A549 (cell line): ENCODE measurements around the gene CBLIF.

ENCODE experiments used
- CEBPB ChIP-seq, 2 experiments: fragments of >200 bp in 1 of 2; sonication (Bioruptor Twin) in 1 of 2; formaldehyde crosslinking in 1 of 2; IDR thresholded peaks; 2 replicates each; pipeline ENCODE4 v1.6.1; 2012 to 2016
- RAD21 ChIP-seq, 2 experiments: fragments of >200 bp in 1 of 2; sonication (Bioruptor Twin) in 1 of 2; formaldehyde crosslinking in 1 of 2; IDR thresholded peaks in 1 of 2; conservative IDR thresholded peaks in 1 of 2; 2 replicates in 1 of 2; 3 replicates in 1 of 2; pipeline ENCODE4 v1.6.1; 2012 to 2018; ENCODE audit warnings: inconsistent platforms in 1 of 2
- TF ChIP-seq, protein P1 (sequence below): fragments of >200 bp; sonication (Bioruptor Twin); formaldehyde crosslinking; IDR thresholded peaks from 3 replicates; pipeline ENCODE4 v1.5.1; 2016
- TF ChIP-seq, protein P2 (sequence below): fragments of 450-650 bp; IDR thresholded peaks from 2 replicates; pipeline ENCODE4 v1.6.1; 2014; ENCODE audit warnings: antibody characterized with exemption

DNA sequence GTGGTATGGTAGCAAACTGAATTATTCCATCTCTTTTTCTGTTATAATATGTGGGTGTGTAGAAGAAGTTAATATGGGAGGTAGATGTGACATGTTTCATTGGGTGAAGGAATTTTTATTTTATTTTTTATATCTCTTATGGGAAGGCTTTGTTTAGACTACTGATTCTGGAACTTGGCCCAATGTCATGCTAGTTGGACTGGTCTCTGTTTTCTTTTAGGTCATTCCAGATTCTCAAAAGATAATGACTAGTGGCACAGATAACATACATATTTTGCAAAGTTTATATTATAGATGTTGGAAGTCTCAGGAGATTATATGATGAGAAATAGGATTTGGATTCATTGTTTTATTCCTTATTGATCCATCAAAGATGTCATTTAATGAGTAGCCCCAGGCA is 32.0 kb upstream of the CBLIF start:
- TF ChIP-seq, protein P1, sequence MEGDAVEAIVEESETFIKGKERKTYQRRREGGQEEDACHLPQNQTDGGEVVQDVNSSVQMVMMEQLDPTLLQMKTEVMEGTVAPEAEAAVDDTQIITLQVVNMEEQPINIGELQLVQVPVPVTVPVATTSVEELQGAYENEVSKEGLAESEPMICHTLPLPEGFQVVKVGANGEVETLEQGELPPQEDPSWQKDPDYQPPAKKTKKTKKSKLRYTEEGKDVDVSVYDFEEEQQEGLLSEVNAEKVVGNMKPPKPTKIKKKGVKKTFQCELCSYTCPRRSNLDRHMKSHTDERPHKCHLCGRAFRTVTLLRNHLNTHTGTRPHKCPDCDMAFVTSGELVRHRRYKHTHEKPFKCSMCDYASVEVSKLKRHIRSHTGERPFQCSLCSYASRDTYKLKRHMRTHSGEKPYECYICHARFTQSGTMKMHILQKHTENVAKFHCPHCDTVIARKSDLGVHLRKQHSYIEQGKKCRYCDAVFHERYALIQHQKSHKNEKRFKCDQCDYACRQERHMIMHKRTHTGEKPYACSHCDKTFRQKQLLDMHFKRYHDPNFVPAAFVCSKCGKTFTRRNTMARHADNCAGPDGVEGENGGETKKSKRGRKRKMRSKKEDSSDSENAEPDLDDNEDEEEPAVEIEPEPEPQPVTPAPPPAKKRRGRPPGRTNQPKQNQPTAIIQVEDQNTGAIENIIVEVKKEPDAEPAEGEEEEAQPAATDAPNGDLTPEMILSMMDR: no peak
- TF ChIP-seq, protein P2, sequence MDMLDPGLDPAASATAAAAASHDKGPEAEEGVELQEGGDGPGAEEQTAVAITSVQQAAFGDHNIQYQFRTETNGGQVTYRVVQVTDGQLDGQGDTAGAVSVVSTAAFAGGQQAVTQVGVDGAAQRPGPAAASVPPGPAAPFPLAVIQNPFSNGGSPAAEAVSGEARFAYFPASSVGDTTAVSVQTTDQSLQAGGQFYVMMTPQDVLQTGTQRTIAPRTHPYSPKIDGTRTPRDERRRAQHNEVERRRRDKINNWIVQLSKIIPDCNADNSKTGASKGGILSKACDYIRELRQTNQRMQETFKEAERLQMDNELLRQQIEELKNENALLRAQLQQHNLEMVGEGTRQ: no peak
- TF ChIP-seq RAD21 (conservative IDR thresholded peaks at IDR 0.05 in 1 of 2, IDR thresholded peaks at IDR 0.05 in 1 of 2): no peak
- no peak for TF ChIP-seq CEBPB (IDR thresholded peaks at IDR 0.05)
